CD4-positive, alpha-beta T cell treated with Interleukin-6 for 4 hours (primary cell): ENCODE data around the gene KRTAP2-2.
"Not testable (repeated sequence)": the region's sequence is repeated elsewhere in the genome, so short reads cannot be mapped to it uniquely, and the experiment has no call there.

Experiments
- DNase-seq: peaks from one replicate; pipeline ENCODE4 v3.0.0-alpha.2; 2020; ENCODE audit warnings: mixed read lengths

Gene KRTAP2-2

GRCh38 chr17:41063449-41063848 lies 8.4 kb upstream of the KRTAP2-2 start:
- DNase-seq: no peak

GRCh38 chr17:41061964-41062363 lies 6.9 kb upstream of the KRTAP2-2 start:
- DNase-seq: no peak

GRCh38 chr17:41060052-41060604 lies 5.1 kb upstream of the KRTAP2-2 start, which contains the start of gene KRTAP2-3:
TSS of gene KRTAP2-3 (minus strand) at chr17:41060114. CDS start at chr17:41060050, 64 bp downstream.
- no peak for DNase-seq

- DNase-seq: not testable (repeated sequence)
Observed at GRCh38 chr17:41059276-41060051, 4.4 kb upstream of the KRTAP2-2 start.

- no peak for DNase-seq
Observed at GRCh38 chr17:41058741-41059140, 3.7 kb upstream of the KRTAP2-2 start.

GRCh38 chr17:41057547-41057946 lies 2.5 kb upstream of the KRTAP2-2 start:
- no peak for DNase-seq

- DNase-seq: not testable (repeated sequence)
Observed at GRCh38 chr17:41054556-41054955, 474 bp downstream of the KRTAP2-2 start.

- no peak for DNase-seq
Observed at GRCh38 chr17:41054025-41054424, 1.0 kb downstream of the KRTAP2-2 start.

- DNase-seq: no peak
Observed at GRCh38 chr17:41052566-41052965, 2.5 kb downstream of the KRTAP2-2 start.

GRCh38 chr17:41049110-41049509 lies 5.9 kb downstream of the KRTAP2-2 start:
- DNase-seq: no peak

- no peak for DNase-seq
Observed at GRCh38 chr17:41048441-41048840, 6.6 kb downstream of the KRTAP2-2 start.

GRCh38 chr17:41046735-41047465 lies 8.1 kb downstream of the KRTAP2-2 start, which contains the start of gene KRTAP2-1:
TSS of gene KRTAP2-1 (minus strand) at chr17:41047316. CDS start at chr17:41047267, 49 bp downstream.
- not testable (repeated sequence) for DNase-seq

GRCh38 chr17:41042953-41043352 lies 12.1 kb downstream of the KRTAP2-2 start:
- DNase-seq: no peak

GRCh38 chr17:41040783-41041571 lies 14.1 kb downstream of the KRTAP2-2 start, which contains the start of gene KRTAP1-1:
TSS of gene KRTAP1-1 (minus strand) at chr17:41041450. CDS start at chr17:41041397, 53 bp downstream.
- not testable (repeated sequence) for DNase-seq

- no peak for DNase-seq
Observed at GRCh38 chr17:41037853-41038350, 17.1 kb downstream of the KRTAP2-2 start.

- DNase-seq: not testable (repeated sequence)
Observed at GRCh38 chr17:41034346-41034935, 20.6 kb downstream of the KRTAP2-2 start, which contains the start of gene KRTAP1-3. TSS of gene KRTAP1-3 (minus strand) at chr17:41034874. CDS start at chr17:41034821, 53 bp downstream.

- DNase-seq: no peak
Observed at GRCh38 chr17:41029633-41030245, 25.3 kb downstream of the KRTAP2-2 start, which contains the start of gene KRTAP1-4. TSS of gene KRTAP1-4 (minus strand) at chr17:41030195. CDS start at chr17:41030078, 117 bp downstream.

- DNase-seq: no peak
Observed at GRCh38 chr17:41026715-41027471, 28.1 kb downstream of the KRTAP2-2 start, which contains the start of gene KRTAP1-5. TSS of gene KRTAP1-5 (minus strand) at chr17:41027208. CDS start at chr17:41027155, 53 bp downstream.

- no peak for DNase-seq
Observed at GRCh38 chr17:41024697-41025096, 30.3 kb downstream of the KRTAP2-2 start.

GRCh38 chr17:41020336-41020735 lies 34.7 kb downstream of the KRTAP2-2 start:
- DNase-seq: no peak
